AG08395 (cell line): ENCODE results near the gene CBY3.
"Not testable (repeated sequence)": the region's sequence is repeated elsewhere in the genome, so short reads cannot be mapped to it uniquely, and the experiment has no call there.

Source experiments
- DNase-seq: peaks from one replicate; pipeline ENCODE4 v3.0.0; 2012; ENCODE audit warnings: mixed read lengths, low spot score

Gene CBY3

DNA sequence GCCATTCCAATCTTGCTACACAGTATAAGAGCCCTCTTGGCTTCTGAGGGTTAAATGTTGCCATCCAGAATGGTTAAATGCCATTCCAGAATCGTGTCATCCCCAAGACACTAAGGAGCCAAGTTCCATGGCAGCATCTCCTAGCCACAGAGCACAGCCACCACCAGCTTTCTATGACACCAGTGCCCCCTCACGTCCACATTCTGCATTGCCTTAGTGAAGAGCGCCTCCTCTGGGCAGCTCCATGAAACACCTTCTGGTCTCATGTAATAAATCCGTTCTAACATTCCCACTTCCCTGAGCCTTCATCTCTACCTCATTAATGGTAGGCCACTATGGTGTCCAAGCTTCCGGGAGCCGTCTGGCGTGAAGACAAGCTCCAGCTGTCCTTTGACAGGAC lies 12.4 kb downstream of the CBY3 start:
- peak; percentile 69 for DNase-seq

- not testable (repeated sequence) for DNase-seq
These were observed 19.2 kb downstream of the CBY3 start for GRCh38 chr5:179661647-179662046.

- peak; percentile 37 for DNase-seq
These were observed 22.5 kb downstream of the CBY3 start for GRCh38 chr5:179658179-179658856.

DNA sequence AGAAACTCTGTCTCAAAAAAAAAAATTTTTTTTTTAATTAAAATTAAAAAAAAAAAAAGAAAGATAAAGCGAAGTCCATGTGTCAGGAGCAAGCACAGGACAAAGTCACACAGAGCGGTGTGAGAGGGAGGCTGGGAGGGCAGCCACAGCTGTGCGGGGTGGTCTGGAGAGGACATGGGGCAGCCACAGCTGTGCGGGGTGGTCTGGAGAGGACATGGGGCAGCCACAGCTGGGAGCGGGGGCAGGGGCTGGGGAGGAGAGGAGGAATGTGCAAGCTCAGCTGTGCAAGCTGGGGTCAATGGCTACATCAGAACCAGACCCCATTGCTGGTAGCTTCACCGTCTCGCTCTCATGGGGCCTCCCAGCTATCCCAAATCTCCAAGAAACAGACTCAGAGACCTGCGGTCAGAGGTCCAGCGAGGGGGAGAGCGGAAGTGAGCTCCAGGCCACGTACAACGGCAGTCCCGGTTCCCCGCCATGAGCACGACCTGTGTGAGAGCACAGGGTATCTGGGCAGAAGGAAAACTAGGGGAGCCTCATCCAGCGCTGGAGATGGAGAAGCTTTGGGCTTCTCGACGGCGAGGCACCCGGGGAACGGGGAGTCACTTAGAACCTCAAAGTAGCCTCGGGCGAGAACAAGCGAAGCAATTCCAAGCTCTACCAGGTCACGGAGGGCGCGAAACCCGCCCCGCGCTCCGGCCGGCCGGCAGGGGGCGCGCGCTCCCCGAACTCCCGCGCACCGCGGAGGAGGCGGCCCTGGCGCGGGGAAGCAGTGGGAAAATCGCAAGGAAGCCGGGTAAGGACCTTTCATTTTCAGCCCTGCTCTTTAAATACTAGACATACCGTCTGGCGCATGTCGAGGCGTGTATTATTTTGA lies 23.3 kb downstream of the CBY3 start:
- DNase-seq, result not testable (repeated sequence)

DNA sequence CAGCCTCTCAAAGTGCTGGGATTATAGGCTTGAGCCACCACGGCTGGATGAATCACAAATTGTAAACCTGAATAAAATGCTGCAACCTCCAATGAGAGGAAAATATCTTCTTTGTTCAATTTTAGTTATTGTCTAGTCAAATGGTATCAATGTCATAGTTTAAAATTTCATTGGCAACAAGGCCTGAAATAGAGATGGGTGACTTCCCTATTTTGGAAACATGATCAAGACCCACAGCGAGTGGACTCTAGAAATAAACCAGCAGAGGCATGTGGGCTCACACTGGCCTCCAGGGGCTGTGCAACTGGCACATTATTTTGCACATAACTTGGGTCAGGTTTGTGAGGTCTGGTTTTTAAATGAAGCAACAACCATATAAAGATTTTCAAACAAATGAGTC lies 27.7 kb downstream of the CBY3 start:
- DNase-seq, result not testable (repeated sequence)

DNA sequence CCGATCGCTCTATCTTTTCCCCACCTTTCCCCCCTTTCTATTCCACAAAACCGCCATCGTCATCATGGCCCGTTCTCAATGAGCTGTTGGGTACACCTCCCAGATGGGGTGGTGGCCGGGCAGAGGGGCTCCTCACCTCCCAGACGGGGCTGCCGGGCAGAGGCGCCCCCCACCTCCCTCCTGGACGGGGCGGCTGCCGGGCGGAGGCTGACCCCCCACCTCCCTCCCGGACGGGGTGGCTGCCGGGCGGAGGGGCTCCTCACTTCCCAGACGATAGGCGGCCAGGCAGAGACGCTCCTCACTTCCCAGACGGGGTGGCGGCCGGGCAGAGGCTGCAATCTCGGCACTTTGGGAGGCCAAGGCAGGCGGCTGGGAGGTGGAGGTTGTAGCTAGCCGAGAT lies 30.6 kb downstream of the CBY3 start:
- DNase-seq, result not testable (repeated sequence)

GRCh38 chr5:179649166-179649703 lies 31.6 kb downstream of the CBY3 start:
- not testable (repeated sequence) for DNase-seq

DNA sequence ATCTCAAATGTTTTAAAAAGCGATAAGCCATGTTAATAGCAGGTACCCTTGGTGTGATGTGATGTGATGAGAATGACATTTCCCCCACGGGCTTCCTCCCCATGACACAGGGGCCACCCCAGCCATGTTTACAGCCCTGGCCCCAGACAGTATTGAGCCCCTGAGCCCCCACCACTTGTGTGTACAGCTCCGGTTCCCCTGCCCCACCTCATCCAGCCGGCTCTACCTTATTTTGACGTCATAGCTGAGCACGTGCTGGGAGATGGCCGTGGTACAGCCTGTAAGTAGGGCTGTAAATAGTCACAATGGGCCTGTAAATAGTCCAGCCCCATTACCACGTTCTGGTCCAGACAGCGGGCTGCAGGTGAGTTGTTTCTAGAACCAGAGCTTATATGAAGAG lies 32.4 kb downstream of the CBY3 start:
- no peak for DNase-seq

DNA sequence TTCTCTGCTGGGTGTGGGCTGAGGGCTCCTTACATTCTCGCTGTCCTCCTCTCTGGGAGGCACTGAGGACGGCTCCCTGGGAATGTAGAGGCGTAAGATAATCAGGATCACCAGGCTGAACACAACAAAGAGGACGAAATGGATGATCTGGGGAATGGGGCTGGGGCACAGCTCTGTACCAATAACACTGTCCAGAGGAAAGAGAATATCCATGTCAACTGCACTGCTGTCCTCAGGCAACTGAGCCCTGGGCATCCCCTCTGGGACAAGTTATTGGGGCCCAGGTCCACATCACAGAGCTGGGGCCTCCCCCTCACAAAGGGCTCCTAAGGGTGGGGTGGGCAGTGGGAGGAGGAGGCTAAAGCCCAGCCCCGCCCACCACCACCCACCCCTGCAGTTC lies 36.1 kb downstream of the CBY3 start:
- not testable (repeated sequence) for DNase-seq

GRCh38 chr5:179643141-179643920 lies 37.5 kb downstream of the CBY3 start:
- DNase-seq, result not testable (repeated sequence)

DNA sequence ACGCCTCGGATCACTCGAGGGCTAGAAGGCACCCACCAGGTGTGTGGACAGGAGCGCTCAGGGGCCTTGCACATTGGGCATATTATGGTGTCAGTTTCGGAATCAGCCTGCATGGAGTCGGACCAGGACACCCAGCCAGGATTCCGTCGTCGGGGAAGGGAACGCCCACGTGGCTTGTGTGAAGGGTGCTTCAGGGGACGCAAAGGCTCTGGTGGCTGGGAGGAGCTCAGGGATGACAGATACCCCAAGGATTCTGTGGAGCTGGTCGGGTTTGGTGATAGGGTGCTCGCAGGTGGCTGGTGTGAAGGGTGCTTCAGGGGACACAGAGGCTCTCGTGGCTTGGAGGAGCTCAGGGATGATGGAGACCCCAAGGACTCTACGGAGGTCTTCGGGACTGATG lies 38.2 kb downstream of the CBY3 start:
- not testable (repeated sequence) for DNase-seq

DNA sequence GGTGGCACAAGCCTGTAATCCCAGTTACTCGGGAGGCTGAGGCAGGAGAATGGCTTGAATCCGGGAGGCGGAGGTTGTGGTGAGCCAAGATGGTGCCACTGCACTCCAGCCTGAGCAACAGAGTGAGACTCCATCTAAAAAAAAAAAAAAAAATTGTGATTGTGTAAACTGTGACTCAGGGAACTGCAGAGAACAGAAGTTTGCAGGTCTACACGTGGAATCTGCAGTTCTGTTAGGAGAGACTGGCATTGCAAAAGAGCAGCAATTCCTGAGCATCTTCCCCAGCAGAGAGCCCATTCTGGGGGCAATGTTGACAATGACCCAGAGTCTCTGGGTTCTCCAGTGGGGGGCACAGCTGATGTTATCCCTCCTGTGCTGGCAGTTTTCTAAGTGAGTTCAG lies 39.1 kb downstream of the CBY3 start:
- DNase-seq, result not testable (repeated sequence)

DNA sequence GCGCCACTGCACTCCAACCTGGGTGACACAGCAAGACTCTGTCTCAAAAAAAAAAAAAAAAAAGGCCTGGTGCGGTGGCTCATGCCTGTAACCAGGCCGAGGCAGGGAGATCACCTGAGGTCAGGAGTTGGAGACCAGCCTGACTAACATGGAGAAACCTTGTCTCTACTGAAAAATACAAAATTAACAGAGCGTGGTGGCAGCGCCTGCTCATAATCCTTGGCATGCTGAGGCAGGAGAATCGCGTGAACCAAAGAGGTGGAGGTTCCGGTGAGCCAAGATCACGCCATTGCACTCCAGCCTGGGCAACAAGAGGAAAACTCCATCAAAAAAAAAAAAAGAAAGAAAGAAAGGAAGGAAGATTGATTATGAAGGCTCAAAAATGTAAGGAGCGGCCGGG lies 41.5 kb downstream of the CBY3 start:
- DNase-seq, result not testable (repeated sequence)

GRCh38 chr5:179634370-179635172 lies 46.3 kb downstream of the CBY3 start:
- not testable (repeated sequence) for DNase-seq

- not testable (repeated sequence) for DNase-seq
These were observed 47.1 kb downstream of the CBY3 start for GRCh38 chr5:179633501-179634369.
